H1 (cell line): ENCODE measurements around the gene SELENOS.

Experiments
- ATF2 ChIP-seq: IDR thresholded peaks from 2 replicates; pipeline ENCODE4 v1.6.1; 2012; ENCODE audit warnings: low read length, inconsistent platforms
- CHD1 ChIP-seq: IDR thresholded peaks from 2 replicates; pipeline ENCODE4 v1.6.1; 2012; ENCODE audit warnings: low read depth, low read length, improper control_type of control experiment
- CTCF ChIP-seq, 3 experiments: IDR thresholded peaks; 1 replicate in 2 of 3; 2 replicates in 1 of 3; pipeline versions ENCODE4 v1.5.1 to v1.6.1; 2011; ENCODE audit warnings: low read length in 3 of 3, mild to moderate bottlenecking in 3 of 3, inconsistent platforms in 2 of 3, low read depth in 1 of 3, moderate library complexity in 1 of 3; ENCODE audit not compliant: insufficient read depth in 1 of 3; ENCODE audit errors: control extremely low read depth in 1 of 3
- POLR2A ChIP-seq, 2 experiments: IDR thresholded peaks; 1 replicate in 1 of 2; 2 replicates in 1 of 2; pipeline ENCODE4 v1.6.1; 2011; ENCODE audit warnings: low read depth in 2 of 2, low read length in 2 of 2, mild to moderate bottlenecking in 2 of 2; ENCODE audit errors: control extremely low read depth in 1 of 2
- YY1 ChIP-seq: IDR thresholded peaks from 2 replicates; pipeline ENCODE4 v1.6.1; 2011; ENCODE audit warnings: low read depth, mild to moderate bottlenecking, low read length
- ZNF274 ChIP-seq: IDR thresholded peaks from 2 replicates; pipeline ENCODE4 v1.7.0; 2012; ENCODE audit warnings: low read length, borderline replicate concordance; ENCODE audit errors: extremely low read depth

GRCh38 chr15:101242160-101242998, 34.9 kb downstream of the SELENOS start:
- TF ChIP-seq ZNF274 (no peak), CTCF (IDR thresholded peaks at IDR 0.05; ENCODE audit: control extremely low read depth in 1 of 3, insufficient read depth in 1 of 3, low read depth in 1 of 3, low read length in 3 of 3) (no peak), YY1 (no peak), POLR2A (IDR thresholded peaks at IDR 0.05; ENCODE audit: control extremely low read depth in 1 of 2, low read depth in 2 of 2, low read length in 2 of 2) (no peak), ATF2 (no peak), CHD1 (no peak)
